HT1080 (cell line): ENCODE measurements around the gene MEPCE. TPM values are rescaled to one million over a fixed set of nuclear protein-coding genes. Genes with fewer than 3 reads are reported as not detected.
A peak's percentile ranks its signal among the peaks of the same experiment; 100 is the strongest.

ENCODE experiments used
- DNase-seq: peaks from one replicate; pipeline ENCODE4 v3.0.0-alpha.2; 2015; ENCODE audit warnings: low read depth
- total RNA-seq: library from RNA; depleted of rRNA; stranded (reverse); fragments of >200 nt; shearing (Covaris generic); gene quantifications from 2 replicates; pipeline ENCODE4 v1.2.3, GENCODE V29; 2014

Gene MEPCE
- total RNA-seq, 1 experiment from 2014 or later: 86.6 TPM

- no peak for DNase-seq
Measured at GRCh38 chr7:100456562-100456961, 26.9 kb downstream of the MEPCE start.

GRCh38 chr7:100457033-100457432 is 27.4 kb downstream of the MEPCE start:
- no peak for DNase-seq

- no peak for DNase-seq
Measured at GRCh38 chr7:100464210-100464660, 34.6 kb downstream of the MEPCE start, which contains the start of gene SPACDR. Gene SPACDR (minus strand): TSS chr7:100464260. CDS start chr7:100464025, 235 bp downstream.

- no peak for DNase-seq
Measured at GRCh38 chr7:100464791-100465190, 35.2 kb downstream of the MEPCE start.

GRCh38 chr7:100465299-100465698 is 35.7 kb downstream of the MEPCE start:
- DNase-seq: no peak

GRCh38 chr7:100465702-100466311 is 36.2 kb downstream of the MEPCE start:
- peak; percentile 72 for DNase-seq

- no peak for DNase-seq
Measured at GRCh38 chr7:100466653-100467605, 37.3 kb downstream of the MEPCE start.

GRCh38 chr7:100467638-100468373 is 38.2 kb downstream of the MEPCE start:
- no peak for DNase-seq

GRCh38 chr7:100469227-100470044 is 39.8 kb downstream of the MEPCE start:
- DNase-seq: peak; percentile 77

GRCh38 chr7:100471021-100471420 is 41.4 kb downstream of the MEPCE start:
- no peak for DNase-seq

GRCh38 chr7:100472121-100472851 is 42.7 kb downstream of the MEPCE start:
- no peak for DNase-seq

GRCh38 chr7:100472854-100473499 is 43.3 kb downstream of the MEPCE start:
- DNase-seq: no peak

GRCh38 chr7:100475549-100475948 is 45.9 kb downstream of the MEPCE start:
- no peak for DNase-seq

- no peak for DNase-seq
Measured at GRCh38 chr7:100476101-100476780, 46.6 kb downstream of the MEPCE start.

- no peak for DNase-seq
Measured at GRCh38 chr7:100476903-100477870, 47.6 kb downstream of the MEPCE start.

GRCh38 chr7:100477871-100478267 is 48.2 kb downstream of the MEPCE start:
- DNase-seq: no peak

GRCh38 chr7:100478958-100479660 is 49.5 kb downstream of the MEPCE start, which contains the start of gene TSC22D4:
Gene TSC22D4 (minus strand): TSS chr7:100479214. CDS start chr7:100478038, 1,176 bp downstream.
- peak; percentile 94 for DNase-seq
